HG02970 (cell line): ENCODE results near the gene HLA-DRA.
"Not testable (repeated sequence)": the region's sequence is repeated elsewhere in the genome, so short reads cannot be mapped to it uniquely, and the experiment has no call there.

Experiments used
- ATAC-seq: cut with Tn5 transposase; IDR thresholded peaks from one replicate; pipeline ENCODE4 v1.9.1; 2021; ENCODE audit warnings: mild to moderate bottlenecking, moderate library complexity, moderate number of reproducible peaks; ENCODE audit not compliant: unreplicated experiment, low FRiP score

Gene HLA-DRA

GRCh38 chr6:32430179-32430578, 9.5 kb upstream of the HLA-DRA start:
- no peak for ATAC-seq

GRCh38 chr6:32431142-32431541, 8.5 kb upstream of the HLA-DRA start:
- no peak for ATAC-seq

GRCh38 chr6:32432050-32432450, 7.6 kb upstream of the HLA-DRA start:
- no peak for ATAC-seq

GRCh38 chr6:32433950-32434349, 5.7 kb upstream of the HLA-DRA start:
- not testable (repeated sequence) for ATAC-seq

- no peak for ATAC-seq
Measured at GRCh38 chr6:32436186-32436585, 3.5 kb upstream of the HLA-DRA start.

GRCh38 chr6:32436995-32437836, 2.5 kb upstream of the HLA-DRA start:
- ATAC-seq: peak; percentile 54

- no peak for ATAC-seq
Measured at GRCh38 chr6:32439139-32439538, 548 bp upstream of the HLA-DRA start.

GRCh38 chr6:32442243-32442667, 2.6 kb downstream of the HLA-DRA start:
- ATAC-seq: no peak

GRCh38 chr6:32442977-32443552, 3.4 kb downstream of the HLA-DRA start:
- no peak for ATAC-seq

- ATAC-seq: no peak
Measured at GRCh38 chr6:32444433-32444832, 4.7 kb downstream of the HLA-DRA start.

GRCh38 chr6:32445321-32445854, 5.7 kb downstream of the HLA-DRA start:
- ATAC-seq: no peak

- no peak for ATAC-seq
Measured at GRCh38 chr6:32447932-32448331, 8.2 kb downstream of the HLA-DRA start.

- no peak for ATAC-seq
Measured at GRCh38 chr6:32449088-32449736, 9.5 kb downstream of the HLA-DRA start.

GRCh38 chr6:32457054-32457453, 17.4 kb downstream of the HLA-DRA start:
- no peak for ATAC-seq

- no peak for ATAC-seq
Measured at GRCh38 chr6:32459781-32460424, 20.2 kb downstream of the HLA-DRA start.

GRCh38 chr6:32460528-32460927, 20.8 kb downstream of the HLA-DRA start:
- ATAC-seq: no peak

- ATAC-seq: no peak
Measured at GRCh38 chr6:32461493-32461892, 21.8 kb downstream of the HLA-DRA start.

- ATAC-seq: peak; percentile 67
Measured at GRCh38 chr6:32462609-32463008, 22.9 kb downstream of the HLA-DRA start.

- ATAC-seq: not testable (repeated sequence)
Measured at GRCh38 chr6:32467743-32468503, 28.2 kb downstream of the HLA-DRA start.

- no peak for ATAC-seq
Measured at GRCh38 chr6:32472781-32473375, 33.2 kb downstream of the HLA-DRA start.
